Stimulated activated CD4-positive, alpha-beta T cell treated with anti-CD3 and anti-CD28 coated beads, Interleukin-2, amount 100 ng/mL, for 48 hours (primary cell): Measurements from ENCODE around the gene MCL1.

Experiments
- DNase-seq, 2 donors: peaks; one replicate each; pipeline ENCODE4 v3.0.0-alpha.2; 2020

Gene MCL1

DNA sequence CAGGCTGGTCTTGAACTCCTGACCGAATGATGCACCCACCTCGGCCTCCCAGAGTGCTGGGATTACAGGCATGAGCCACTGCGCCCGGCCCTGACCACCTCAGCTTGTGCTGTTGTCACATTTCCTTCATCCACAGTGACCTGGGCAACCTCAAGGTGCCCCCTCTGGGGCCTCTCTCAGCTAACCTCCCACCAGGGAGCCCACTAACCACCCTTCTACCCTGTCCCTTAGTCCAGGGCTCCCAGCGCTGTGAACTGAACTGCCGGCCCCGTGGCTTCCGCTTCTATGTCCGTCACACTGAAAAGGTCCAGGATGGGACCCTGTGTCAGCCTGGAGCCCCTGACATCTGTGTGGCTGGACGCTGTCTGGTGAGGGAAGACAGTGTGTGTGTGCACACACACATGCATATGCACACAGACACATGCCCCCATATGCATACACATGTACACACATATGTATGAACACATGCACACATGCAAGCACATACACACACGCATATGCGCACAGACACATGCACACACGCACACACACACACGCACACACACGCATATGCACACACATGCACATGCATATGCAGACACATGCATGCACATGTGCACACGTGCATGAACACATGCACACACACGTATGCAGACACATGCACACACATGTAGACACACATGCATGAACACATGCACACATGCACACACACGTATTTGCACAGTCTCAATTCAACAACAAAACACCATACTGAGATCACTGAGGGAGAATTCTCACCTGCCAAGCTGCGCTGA lies 24.0 kb downstream of the MCL1 start:
- no peak for DNase-seq

DNA sequence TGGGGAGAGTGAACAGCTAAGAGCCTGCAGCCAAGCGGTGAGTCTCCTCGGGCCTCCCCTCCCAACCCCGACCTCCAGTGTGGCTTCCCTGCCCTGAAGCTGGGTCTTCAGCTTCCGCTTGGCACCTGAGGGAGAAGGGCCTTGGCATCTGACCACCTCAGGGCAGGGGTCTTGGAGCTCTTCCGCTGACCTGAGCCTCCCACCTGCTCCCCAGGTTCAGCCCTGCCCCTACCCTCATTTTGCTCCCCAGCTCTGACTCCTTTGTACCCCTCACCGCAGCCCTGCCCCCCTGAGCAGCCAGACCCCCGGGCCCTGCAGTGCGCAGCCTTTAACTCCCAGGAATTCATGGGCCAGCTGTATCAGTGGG lies 25.3 kb downstream of the MCL1 start:
- no peak for DNase-seq

DNA sequence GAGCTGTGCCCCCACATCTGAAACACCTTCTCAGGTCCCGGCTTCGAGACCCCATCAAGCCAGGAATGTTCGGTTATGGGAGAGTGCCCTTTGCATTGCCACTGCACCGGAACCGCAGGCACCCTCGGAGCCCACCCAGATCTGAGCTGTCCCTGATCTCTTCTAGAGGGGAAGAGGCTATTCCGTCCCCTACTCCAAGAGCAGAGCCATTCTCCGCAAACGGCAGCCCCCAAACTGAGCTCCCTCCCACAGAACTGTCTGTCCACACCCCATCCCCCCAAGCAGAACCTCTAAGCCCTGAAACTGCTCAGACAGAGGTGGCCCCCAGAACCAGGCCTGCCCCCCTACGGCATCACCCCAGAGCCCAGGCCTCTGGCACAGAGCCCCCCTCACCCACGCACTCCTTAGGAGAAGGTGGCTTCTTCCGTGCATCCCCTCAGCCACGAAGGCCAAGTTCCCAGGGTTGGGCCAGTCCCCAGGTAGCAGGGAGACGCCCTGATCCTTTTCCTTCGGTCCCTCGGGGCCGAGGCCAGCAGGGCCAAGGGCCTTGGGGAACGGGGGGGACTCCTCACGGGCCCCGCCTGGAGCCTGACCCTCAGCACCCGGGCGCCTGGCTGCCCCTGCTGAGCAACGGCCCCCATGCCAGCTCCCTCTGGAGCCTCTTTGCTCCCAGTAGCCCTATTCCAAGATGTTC lies 25.9 kb downstream of the MCL1 start:
- no peak for DNase-seq

DNA sequence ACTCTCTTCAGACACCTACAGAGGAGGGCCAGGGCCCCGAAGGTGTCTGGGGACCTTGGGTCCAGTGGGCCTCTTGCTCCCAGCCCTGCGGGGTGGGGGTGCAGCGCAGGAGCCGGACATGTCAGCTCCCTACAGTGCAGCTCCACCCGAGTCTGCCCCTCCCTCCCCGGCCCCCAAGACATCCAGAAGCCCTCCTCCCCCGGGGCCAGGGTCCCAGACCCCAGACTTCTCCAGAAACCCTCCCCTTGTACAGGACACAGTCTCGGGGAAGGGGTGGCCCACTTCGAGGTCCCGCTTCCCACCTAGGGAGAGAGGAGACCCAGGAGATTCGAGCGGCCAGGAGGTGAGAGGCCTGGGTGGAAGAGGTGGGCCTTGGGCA lies 26.5 kb downstream of the MCL1 start:
- DNase-seq = no peak

DNA sequence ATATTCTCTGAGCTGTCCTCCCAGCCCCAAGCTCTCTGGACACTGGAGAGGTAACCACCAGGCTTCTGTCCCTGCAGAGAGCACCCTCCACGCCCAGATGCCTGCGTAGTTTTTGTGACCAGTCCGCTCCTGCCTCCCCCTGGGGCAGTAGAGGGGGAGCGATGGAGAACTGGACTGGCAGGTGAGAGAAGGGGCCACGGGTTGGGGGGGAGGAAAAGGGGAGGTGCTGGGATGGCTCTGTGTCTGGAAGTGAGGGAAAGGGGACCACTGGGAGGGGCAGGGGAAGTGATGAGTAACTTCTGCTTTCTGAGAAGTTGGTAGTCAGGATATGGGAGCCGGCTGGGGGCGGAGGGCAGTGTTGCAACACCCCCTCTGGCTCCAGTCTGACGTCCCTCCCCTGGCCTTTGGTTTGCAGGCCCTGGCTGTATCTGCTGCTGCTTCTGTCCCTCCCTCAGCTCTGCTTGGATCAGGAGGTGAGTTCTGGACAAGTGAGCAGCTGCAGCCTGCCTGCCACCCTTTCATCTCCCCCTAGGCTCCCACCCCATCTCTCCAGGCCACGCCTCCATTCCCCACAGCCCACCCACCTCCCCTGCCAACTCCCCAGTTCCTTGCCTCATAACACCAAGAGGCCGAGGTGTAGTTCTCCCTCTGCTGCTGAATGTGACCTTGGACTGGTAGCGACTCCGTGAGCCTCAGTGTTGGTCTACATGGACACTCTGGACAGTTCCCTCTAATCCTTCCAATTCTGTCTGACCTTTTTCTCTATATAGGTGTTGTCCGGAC lies 27.1 kb downstream of the MCL1 start:
- DNase-seq = no peak

DNA sequence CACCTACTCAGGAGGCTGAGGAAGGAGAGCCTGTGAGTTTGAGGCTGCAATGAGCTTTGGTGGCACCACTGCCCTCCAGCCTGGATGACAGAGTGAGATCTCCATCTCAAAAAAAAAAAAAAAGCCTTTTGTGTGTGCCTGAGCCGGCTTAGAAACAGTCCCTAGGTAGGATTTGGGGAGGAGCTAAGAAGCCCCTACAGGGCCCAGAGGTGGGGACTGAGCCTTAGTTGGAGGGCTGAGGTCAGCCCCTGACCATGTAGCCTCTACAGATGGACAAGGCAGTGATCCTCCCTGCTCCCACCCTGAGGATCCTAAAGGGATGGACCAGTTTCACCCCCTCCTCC lies 27.7 kb downstream of the MCL1 start:
- no peak for DNase-seq

DNA sequence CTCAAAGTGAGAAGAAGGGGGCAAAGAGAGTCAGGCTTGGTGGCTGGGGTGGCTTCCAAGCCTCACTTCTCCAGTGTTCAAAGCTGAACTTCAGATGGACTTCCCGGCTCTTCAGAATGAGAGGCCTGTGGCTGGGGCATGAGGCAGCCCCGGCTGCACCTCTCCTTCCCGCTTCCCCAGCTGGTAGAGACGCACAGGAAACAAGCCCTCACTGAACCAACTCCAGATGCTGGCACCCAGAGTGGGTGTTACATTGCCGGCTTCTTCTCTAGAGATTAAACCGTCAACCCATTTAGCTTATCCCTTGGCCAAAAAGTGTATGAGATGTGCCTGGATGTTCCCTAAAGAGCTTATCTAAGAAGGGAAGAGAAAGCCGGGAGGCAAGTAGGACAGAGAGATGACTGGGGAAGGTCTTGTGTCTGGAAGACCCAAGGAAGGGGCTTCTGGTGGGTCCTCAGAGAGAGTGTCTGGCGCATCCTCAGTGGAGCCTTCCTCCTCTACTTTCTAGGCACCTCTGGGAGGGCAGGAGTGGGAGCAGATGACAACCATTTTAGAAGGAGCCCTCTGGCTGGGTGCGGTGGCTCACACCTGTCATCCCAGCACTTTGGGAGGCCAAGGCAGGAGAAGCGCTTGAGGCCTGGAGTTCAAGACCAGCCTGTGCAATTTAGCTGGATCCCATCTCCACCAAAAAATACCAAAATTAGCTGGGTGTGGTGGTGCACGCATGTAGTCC lies 28.2 kb downstream of the MCL1 start:
- DNase-seq = no peak

DNA sequence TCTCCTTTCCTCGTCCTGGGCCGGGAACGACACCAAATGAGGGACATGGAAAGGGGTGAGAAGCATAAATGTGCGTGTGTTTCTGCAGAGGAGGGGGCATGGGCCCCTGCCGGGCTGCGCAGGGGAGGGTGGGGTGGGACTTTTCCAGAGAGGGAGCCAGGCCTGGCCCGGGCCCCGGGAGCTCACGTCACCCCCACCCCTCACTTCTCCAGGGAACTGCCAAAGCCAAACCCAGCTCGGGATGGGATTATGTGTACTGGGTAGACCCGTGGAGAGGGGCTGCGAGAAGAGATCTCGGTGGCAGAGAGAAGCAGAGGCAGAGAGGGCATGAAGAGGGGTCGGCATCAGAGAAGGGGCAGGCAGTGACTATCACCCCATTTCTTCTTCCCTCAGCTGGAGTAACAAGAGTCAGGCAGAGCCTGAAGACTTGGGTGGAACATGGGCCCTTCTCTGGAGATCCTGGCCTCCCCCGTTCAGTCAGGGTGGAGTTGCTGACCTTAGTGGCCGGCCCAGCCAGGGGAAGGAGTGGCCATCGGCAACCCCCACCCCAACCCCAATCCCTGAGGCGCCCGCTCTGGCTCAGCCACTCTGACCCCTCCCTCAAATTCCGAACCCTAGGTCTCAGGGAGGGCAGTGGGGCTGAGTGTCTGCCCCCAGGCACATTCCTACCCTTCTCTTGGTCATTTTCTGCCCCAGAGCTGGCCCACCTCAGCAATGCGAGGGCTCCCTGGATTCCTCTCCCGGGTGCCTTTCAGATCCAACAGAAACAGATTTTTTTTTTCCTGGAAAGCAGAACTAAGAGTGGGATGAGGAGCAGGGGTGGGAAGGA lies 29.0 kb downstream of the MCL1 start:
- DNase-seq = no peak

DNA sequence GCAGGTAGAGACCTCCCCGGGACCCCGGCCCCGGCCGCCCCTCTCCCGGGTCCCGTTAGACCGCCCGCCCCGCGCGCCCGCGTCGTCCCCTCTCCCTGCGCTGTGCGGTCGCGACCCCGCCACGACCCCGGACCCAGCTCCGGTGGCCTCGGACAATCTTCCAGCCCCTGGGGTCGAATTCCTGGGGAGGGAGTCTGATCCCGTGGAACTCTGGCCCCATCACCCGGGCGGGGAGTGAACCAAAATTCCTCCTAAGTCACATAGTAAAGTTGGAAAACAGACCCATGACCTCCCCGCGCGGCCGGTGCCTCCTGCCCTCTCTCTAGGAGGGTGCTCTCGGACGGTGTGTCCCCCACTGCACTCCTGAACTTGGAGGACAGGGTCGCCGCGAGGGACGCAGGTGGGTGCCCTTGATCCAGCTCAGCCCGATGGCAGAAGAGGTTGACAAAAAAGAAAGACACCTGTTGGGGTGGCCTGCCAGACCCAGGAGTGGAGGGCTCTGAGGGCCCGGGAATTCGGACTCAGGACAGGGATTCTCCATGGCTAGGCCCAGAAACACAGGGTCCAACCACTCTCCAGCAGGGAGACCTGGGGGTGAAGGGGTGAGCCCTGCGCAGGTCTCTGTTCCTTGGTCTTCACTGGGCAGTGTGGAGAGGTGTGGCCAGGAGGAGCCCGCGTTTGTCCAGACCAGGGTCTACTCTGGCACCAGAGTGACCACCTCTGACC lies 29.8 kb downstream of the MCL1 start:
- DNase-seq = no peak

DNA sequence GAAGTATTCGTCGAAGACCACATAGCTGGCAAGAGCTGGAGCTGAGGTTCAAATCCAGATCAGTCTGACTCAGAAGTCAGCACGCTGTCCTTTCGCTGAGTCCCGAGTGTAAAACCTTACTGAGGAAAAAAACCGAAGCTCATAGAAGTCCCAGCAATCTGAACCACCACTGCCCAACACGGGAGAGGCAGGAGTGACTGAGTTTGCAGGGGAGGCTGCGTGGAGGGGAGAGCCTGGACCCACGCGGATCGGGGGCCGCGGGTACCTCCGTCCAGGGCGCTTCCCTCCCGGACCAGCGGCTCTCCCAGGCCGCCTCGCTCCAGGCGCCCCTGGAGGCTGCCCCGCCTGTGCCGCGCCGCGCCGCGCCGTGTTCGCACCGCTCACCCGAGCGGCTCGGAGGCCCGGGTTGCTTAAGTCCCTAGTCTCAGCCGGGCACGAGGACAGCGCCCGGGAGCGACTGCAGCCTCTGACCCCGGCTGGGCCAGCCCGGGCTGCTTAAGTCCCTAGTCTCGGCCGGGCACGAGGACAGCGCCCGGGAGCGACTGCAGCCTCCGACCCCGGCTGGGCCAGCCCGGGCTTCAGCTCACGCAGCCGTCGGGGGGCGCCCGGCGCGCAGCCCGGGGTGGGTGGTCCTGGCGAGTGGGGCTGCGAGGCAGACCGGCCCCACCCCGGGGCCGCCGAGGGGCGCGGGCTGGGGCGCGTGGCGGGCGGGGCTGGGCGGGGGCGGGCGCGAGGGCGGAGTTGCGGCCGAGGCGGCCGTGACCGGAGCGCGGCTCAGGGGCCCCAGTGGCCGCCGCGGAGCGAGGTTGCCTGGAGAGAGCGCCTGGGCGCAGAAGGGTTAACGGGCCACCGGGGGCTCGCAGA lies 30.5 kb downstream of the MCL1 start, which contains the start of gene ADAMTSL4:
ADAMTSL4 (plus strand) TSS at position 777 of the 864 bp plus-strand sequence. CDS start 2,881 bp downstream, outside the sequence.
- DNase-seq = no peak

DNA sequence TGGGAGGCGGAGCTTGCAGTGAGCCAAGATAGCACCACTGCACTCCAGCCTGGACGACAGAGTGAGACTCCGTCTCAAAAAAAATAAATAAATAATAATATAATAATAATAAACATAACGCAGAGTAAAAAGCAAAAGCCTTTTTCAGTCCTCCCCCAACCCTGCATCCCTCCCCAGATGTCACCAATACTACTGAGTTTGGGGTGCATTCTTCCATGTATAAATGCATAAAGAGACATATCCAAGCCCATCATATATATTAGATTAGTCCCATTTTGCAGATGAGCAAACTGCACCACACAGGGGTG lies 31.1 kb downstream of the MCL1 start:
- DNase-seq = no peak

DNA sequence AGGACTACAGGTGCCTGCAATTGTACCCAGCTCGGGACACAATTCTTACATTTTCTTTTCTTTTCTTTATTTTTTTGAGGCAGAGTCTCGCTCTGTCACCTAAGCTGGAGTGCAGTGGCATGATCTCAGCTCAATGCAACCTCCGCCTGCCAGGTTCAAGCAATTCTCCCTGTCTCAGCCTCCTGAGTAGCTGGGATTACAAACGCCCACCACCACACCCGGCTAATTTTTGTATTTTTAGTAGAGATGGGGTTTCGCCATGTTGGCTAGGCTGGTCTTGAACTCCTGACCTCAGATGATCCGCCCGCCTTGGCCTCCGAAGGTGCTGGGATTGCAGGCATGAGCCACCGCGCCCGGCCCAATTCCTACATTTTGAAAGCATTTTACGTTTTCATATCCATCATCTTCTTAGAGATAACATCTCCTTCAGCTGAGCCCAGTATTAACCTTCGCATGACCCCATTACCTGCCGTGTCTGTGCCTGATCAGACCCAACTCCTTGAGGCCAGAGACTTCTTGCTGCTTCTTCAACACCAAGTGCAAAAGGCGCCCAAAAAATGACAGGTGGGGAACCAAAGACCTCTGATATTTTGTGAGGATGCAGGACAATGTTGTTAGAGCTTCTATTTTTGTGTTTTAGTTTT lies 33.0 kb downstream of the MCL1 start:
- no peak for DNase-seq

DNA sequence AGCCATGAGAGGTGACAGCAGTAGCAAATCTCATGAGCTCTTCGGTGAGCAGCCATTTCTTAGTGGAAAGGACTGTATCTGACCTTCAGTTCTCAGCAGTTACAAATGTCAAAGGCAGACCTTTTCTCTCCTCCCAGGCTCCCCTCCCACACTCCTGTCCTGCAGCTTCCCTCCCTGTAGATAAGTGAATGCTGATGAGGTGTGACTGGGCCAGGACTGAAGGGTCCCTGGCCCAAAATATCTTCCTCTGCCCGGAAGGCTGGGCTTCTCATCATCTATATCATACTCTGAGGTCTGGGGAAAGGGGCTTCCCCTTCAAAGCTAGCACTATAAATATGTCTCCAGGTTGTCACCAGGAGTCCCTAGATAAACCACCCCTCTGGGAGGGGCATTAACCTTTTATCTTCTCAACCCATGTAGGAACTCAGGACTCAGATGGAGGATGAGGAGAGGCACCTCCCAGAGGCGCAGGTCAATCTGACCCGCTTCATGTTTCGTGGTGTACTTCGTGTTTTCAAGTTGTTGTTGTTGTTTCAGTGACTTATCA lies 33.9 kb downstream of the MCL1 start:
- DNase-seq = no peak

DNA sequence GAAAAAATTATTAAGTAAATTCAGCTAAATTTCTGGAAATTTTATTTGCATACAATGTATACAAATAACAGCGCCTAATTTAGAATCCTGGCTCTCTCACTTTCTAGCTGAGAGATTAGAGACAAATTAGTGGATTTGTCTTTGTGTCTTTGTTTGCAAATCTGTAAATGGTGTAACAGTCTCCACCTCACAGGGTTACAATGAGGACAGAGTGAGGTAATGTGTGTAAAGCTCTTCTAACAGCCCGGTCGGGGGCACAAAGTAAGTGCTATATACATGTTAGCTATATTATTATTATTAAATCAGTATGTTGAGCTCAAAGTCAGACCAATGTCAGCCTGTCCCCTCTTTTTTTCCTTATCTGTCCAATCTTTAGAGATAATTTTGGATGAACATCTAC lies 35.2 kb downstream of the MCL1 start:
- no peak for DNase-seq

DNA sequence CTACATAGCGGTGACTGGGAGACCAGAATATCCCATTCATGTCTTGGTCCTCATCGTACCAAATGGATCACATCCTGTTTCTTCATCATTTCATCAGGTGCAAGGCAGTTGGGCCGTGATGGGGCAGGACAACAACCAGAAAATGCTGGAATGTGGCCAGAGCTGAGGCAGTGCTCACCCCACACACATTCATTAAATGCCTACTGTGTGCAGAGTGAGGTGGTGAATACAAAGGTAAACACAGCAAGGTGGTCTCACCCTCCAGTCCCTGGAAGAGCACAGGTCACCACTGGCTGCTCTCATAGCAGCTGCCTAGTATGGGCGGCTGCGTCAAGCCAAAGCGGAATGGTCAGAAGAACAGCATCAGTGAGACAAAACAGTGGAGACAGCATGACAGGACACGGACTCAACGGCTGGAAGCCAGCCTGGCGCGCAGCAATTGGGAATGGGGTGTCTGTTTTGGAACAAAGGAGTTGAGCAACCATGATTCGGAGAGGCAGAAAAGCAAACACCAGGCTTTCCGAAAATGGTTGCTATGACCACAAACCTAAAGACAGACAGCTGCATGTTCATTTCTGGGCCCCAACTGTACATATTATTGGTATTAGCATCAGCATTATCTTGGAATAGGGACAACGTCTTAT lies 35.8 kb downstream of the MCL1 start:
- DNase-seq = no peak

DNA sequence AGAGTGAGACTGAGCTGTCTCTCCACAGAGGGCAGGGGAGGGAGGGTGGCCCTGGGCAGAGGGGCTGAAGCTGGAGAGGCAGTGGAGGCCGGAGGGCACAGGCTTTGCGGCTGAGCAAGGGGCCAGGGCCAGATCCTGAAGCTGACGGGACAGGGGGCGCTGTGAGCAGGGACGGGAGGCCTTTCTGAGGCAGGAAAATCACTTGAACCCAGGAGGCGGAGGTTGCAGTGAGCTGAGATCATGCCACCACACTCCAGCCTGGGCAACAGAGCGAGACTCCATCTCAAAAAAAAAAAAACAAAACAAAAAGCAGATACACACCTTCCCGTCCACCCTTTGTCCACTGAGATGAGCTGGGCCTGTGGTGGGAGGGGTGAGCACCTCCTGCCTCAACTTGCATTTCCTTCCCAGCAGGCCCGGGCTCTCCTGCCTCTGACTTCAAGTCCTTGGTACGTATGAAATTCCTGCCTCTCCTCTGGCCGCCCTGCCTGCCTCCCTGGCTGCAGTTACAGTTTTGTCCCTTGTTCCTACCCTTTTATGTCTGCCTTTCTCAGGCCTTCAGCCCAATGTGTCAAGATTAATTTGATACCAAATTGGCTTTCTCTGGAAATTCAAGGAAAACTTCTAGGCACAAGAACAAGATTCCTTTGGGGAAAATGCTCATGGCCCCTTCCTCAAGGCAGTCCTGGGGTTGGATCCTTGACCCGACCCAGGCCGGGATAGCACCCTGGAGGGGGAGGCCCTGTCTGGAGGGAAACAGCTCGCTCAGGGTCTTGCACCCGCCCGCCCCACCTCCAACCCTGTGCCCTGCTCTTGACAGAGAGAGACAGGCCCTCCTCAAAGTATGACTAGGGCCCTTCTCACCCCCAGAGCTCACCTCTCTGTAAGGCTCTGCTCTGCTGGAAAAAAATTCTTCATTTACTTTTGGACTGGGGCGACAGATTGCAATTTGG lies 41.4 kb downstream of the MCL1 start:
- no peak for DNase-seq

DNA sequence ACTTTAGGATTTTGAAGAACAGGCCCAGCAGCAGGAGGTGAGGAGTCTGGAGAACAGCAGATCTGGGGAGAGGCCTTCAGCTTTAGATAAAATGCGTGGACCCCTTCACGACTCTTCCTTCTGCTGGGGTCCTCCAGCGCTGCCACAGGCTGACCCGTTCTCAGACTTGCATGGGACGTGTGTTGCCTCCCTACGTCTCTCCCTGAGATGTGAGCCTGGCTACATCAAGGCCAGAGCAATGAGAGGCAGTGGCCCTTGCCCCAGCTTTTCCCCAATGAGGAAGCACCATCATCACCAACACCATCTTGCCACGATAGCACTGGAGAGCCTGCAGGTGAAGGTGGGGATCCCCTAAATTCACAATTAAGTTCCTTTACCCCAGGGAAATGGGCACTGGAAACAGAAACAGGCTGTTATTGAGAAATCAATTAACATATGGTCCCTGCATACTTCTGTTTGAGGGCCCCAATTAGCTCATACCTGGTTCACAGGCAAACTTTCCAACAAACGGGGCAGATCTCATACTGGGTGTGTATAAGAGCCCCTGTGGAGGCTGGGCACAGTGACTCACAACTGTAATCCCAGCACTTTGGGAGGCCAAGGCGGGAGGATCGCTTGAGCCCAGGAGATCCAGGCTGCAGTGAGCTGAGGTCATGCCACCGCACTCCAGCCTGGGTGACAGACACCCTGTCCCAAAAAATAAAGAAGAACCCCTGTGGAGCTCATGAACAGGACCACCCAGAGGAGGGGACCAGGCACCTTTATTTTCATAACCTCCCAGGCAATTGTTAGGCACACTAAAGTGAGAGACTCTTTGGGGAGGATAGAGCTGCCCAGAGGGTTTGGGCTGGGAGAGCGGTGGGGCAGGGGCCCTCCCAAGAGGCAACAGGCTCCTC lies 42.3 kb downstream of the MCL1 start:
- no peak for DNase-seq
